K562 (cell line): Measurements from ENCODE around the gene GNGT1. TPM values are rescaled to one million over a fixed set of nuclear protein-coding genes. Genes with fewer than 3 reads are reported as not detected.

Experiments used
- ATAC-seq: fragments of 200-7000 bp; cut with Tn5 transposase; 3 replicates; pipeline ENCODE4 v1.9.1; 2020; ENCODE audit warnings: moderate library complexity
- BruUV-seq: library from RNA; stranded (reverse); fragments of 400-500 nt; replicated peaks from 2 replicates; lab custom pipeline; 2021; lab: Mats Ljungman, UMichigan
- CTCF ChIA-PET: fragments of 300-600 bp; formaldehyde crosslinking; extraction: SDS; loops from one replicate; lab custom pipeline; 2021; ENCODE audit warnings: low intra/inter-chr PET ratio; lab: Yijun Ruan, JAX
- POLR2A ChIA-PET: fragments of 300-600, 350-650 bp; sonication (Branson Sonifier 250); formaldehyde crosslinking; extraction: SDS; loops from one replicate; lab custom pipeline; 2021; ENCODE audit warnings: antibody characterized with exemption, inconsistent platforms; lab: Yijun Ruan, JAX
- DNase-seq, 4 experiments: peaks; one replicate each; pipeline versions ENCODE4 v3.0.0 to v3.0.0-alpha.2; 2011 to 2018; ENCODE audit warnings: low spot score in 3 of 4, mixed read lengths in 3 of 4; ENCODE audit errors: extremely low read depth in 1 of 4
- FAIRE-seq: peaks from 2 replicates; lab custom pipeline; 2011; peaks lifted over from hg19 to GRCh38; lab: Jason Lieb, UNC
- H2AFZ ChIP-seq: 2 replicates; pipeline ENCODE4 v1.6.0; 2011; ENCODE audit warnings: low read depth, low read length, control low read depth, inconsistent platforms
- H3K27ac ChIP-seq: fragments of 200-600 bp; 3 replicates; pipeline ENCODE4 v1.8.0; 2011; ENCODE audit warnings: low read depth, mild to moderate bottlenecking, control low read depth, inconsistent platforms, low read length, moderate library complexity, mixed read lengths; ENCODE audit errors: extremely low read depth
- H3K27me3 ChIP-seq, 2 experiments: fragments of 300-600 bp in 1 of 2; 2 replicates in 1 of 2; 3 replicates in 1 of 2; pipeline versions ENCODE4 v1.6.0 to v1.8.0; 2011; ENCODE audit warnings: inconsistent platforms in 2 of 2, low read length in 2 of 2, mild to moderate bottlenecking in 1 of 2, mixed read lengths in 1 of 2, moderate library complexity in 1 of 2; ENCODE audit not compliant: control insufficient read depth in 2 of 2, insufficient read depth in 2 of 2
- H3K36me3 ChIP-seq: fragments of 300-600 bp; 3 replicates; pipeline ENCODE4 v1.8.0; 2011; ENCODE audit warnings: mild to moderate bottlenecking, low read length, inconsistent platforms; ENCODE audit not compliant: control insufficient read depth, insufficient read depth
- H3K4me1 ChIP-seq, 2 experiments: fragments of 200-600 bp in 1 of 2; replicated peaks in 1 of 2; 2 replicates in 1 of 2; 3 replicates in 1 of 2; pipeline versions ENCODE4 v1.5.1 to v1.8.0; 2011; ENCODE audit warnings: inconsistent platforms in 2 of 2, low read length in 2 of 2, mild to moderate bottlenecking in 1 of 2, mixed read lengths in 1 of 2, moderate library complexity in 1 of 2; ENCODE audit not compliant: control insufficient read depth in 2 of 2, insufficient read depth in 2 of 2
- H3K4me2 ChIP-seq: 2 replicates; pipeline ENCODE4 v1.6.1; 2011; ENCODE audit warnings: low read length, control low read depth, inconsistent platforms, mixed read lengths; ENCODE audit not compliant: insufficient read depth
- H3K4me3 ChIP-seq: fragments of 200-600 bp; sonication (generic), shearing (Covaris generic); 2 replicates; pipeline ENCODE4 v1.5.1; 2016; ENCODE audit warnings: control low read depth, inconsistent platforms
- H3K79me2 ChIP-seq: fragments of 200-600 bp; 3 replicates; pipeline ENCODE4 v1.8.0; 2011; ENCODE audit warnings: low read length, inconsistent platforms; ENCODE audit not compliant: control insufficient read depth, insufficient read depth
- H3K9ac ChIP-seq, 2 experiments: 2 replicates each; pipeline versions ENCODE4 v1.6.0 to v1.6.1; 2011; ENCODE audit warnings: low read depth in 2 of 2, low read length in 2 of 2, control low read depth in 1 of 2, inconsistent platforms in 1 of 2, mild to moderate bottlenecking in 1 of 2, mixed read lengths in 1 of 2; ENCODE audit not compliant: insufficient read depth in 1 of 2
- H3K9me1 ChIP-seq: one replicate; pipeline ENCODE4 v1.6.0; 2011; ENCODE audit warnings: inconsistent platforms, mild to moderate bottlenecking, low read length, moderate library complexity; ENCODE audit not compliant: control insufficient read depth, insufficient read depth
- H3K9me3 ChIP-seq: replicated peaks from 2 replicates; pipeline ENCODE4 v1.5.1; 2011; ENCODE audit warnings: low read depth, low read length, inconsistent platforms; ENCODE audit not compliant: control insufficient read depth, insufficient read depth
- H4K20me1 ChIP-seq: replicated peaks from 2 replicates; pipeline ENCODE4 v1.6.1; 2011; ENCODE audit warnings: low read length, inconsistent platforms, mixed read lengths; ENCODE audit not compliant: control insufficient read depth, insufficient read depth
- ARID3A ChIP-seq: IDR thresholded peaks from 2 replicates; pipeline ENCODE4 v1.6.1; 2012; ENCODE audit warnings: low read depth, low read length, improper control_type of control experiment, borderline replicate concordance
- HNRNPH1 ChIP-seq: fragments of 200-400 bp; formaldehyde crosslinking; optimal IDR thresholded peaks from 2 replicates; pipeline ENCODE3; 2017; ENCODE audit warnings: low read depth, mild to moderate bottlenecking, low read length, moderate library complexity
- HNRNPK ChIP-seq: fragments of 200-400 bp; formaldehyde crosslinking; IDR thresholded peaks from one replicate; pipeline ENCODE4 v1.6.1; 2018; ENCODE audit warnings: mild to moderate bottlenecking, low read depth, low read length; ENCODE audit not compliant: poor library complexity, severe bottlenecking
- NFYB ChIP-seq: IDR thresholded peaks from 2 replicates; pipeline ENCODE4 v1.6.1; 2011; ENCODE audit warnings: mild to moderate bottlenecking, moderate library complexity; ENCODE audit not compliant: insufficient read length; ENCODE audit errors: extremely low read depth
- SIX5 ChIP-seq, 2 experiments: IDR thresholded peaks; 2 replicates each; pipeline ENCODE4 v1.6.1; 2011; ENCODE audit warnings: low read length in 2 of 2, borderline replicate concordance in 1 of 2, low read depth in 1 of 2, mild to moderate bottlenecking in 1 of 2, moderate library complexity in 1 of 2; ENCODE audit not compliant: insufficient read depth in 1 of 2
- THRB ChIP-seq: fragments of 450-650 bp; formaldehyde crosslinking; conservative IDR thresholded peaks from 2 replicates; pipeline ENCODE4 v1.4.0; 2022; ENCODE audit warnings: mild to moderate bottlenecking, missing genetic modification characterization
- WGBS: fragments of 100-300 bp; shearing (Covaris generic); methylation state at CpG from one replicate; pipeline ENCODE4 v1.1.6; 2016; ENCODE audit warnings: low coverage, mixed read lengths; ENCODE audit not compliant: insufficient coverage; ENCODE audit errors: missing lambda C conversion rate; 5-methylcytosine and 5-hydroxymethylcytosine counted together
- in situ Hi-C: fragments of 300-500 bp; cut with MboI; formaldehyde crosslinking; loops from 4 replicates; pipeline ENCODE4 v1.15.0; 2018; ENCODE audit warnings: inconsistent platforms, mixed read lengths
- intact Hi-C: fragments of 100-400 bp; cut with micrococcal nuclease; formaldehyde crosslinking; loops from 2 replicates; pipeline ENCODE4 v1.14.2; 2022
- polyA plus RNA-seq, 8 experiments: library from polyadenylated mRNA; depleted of rRNA in 4 of 8; stranded (reverse) in 5 of 8; unstranded in 3 of 8; fragments of >200 nt; fragmentation: Nextera tagmentation in 2 of 8; fragmentation: Illumina TruSeq in 1 of 8; extraction: Ambion mirVana in 2 of 8; extraction: Trizol in 1 of 8; gene quantifications; 2 replicates each; pipeline versions ENCODE4 v1.2.1 to v1.2.3, GENCODE V29; 2011 to 2014; ENCODE audit warnings: inconsistent platforms in 1 of 8, missing spikeins in 1 of 8
- total RNA-seq, 7 experiments: library from RNA; depleted of rRNA in 6 of 7; stranded (reverse); fragments of >200 nt in 6 of 7; fragmentation: Illumina TruSeq in 2 of 7; extraction: Trizol in 2 of 7; gene quantifications; 2 replicates each; pipeline versions ENCODE4 v1.2.1 to v1.2.3, GENCODE V29; 2011 to 2021; ENCODE audit warnings: low replicate concordance in 1 of 7
- TF ChIP-seq, protein P1 (sequence below): fragments of 250-450 bp; sonication (Bioruptor Pico); IDR thresholded peaks from 2 replicates; pipeline ENCODE4 v1.4.0; 2020; ENCODE audit warnings: mild to moderate bottlenecking, moderate library complexity
- TF ChIP-seq, protein P2 (sequence below): fragments of 250-450 bp; sonication (Bioruptor Pico); IDR thresholded peaks from 2 replicates; pipeline ENCODE4 v1.5.0; 2022; ENCODE audit warnings: mild to moderate bottlenecking

Gene GNGT1
- total and polyA plus RNA-seq, 9 of the 15 experiments (the other 6 are each of a cell fraction or from before 2014, with no cell fraction given) = 0.04 to 0.83 (median 0.51) TPM; not detected in 2

DNA sequence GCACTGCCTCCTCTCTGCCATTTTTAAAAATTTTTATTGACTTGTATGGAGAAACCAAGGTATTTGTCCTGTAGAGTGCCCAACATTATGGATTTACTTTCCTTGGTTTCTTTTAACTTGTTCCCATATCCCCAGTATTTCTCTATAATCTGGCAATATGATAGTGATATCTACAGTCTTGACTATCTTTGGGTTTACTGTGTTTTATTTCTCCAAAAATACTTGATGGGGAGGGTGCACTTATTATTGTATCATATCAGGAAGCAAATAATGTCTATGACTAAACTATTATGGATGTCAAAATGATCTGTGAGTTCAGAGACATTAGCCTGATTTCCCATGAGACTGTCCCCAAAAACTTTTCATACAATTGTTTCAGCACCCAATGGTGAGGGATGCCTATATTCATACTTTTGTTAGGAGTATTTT is 22.4 kb upstream of the GNGT1 start:
- TF ChIP-seq, protein P1, sequence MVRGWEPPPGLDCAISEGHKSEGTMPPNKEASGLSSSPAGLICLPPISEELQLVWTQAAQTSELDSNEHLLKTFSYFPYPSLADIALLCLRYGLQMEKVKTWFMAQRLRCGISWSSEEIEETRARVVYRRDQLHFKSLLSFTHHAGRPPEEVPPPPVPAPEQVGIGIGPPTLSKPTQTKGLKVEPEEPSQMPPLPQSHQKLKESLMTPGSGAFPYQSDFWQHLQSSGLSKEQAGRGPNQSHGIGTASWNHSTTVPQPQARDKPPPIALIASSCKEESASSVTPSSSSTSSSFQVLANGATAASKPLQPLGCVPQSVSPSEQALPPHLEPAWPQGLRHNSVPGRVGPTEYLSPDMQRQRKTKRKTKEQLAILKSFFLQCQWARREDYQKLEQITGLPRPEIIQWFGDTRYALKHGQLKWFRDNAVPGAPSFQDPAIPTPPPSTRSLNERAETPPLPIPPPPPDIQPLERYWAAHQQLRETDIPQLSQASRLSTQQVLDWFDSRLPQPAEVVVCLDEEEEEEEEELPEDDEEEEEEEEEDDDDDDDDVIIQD (CRISPR knock-in tag) = no peak
- TF ChIP-seq HNRNPK (no peak), HNRNPH1 (no peak)
- TF ChIP-seq, all 486 proteins: peak for 0
- no peaks in the 10 kb centered on the region for H3K36me3 ChIP-seq
- no peak overlapping the region for H3K27ac ChIP-seq
- BruUV-seq = no TSS peak
- no peaks in the 10 kb centered on the region for H3K4me1 ChIP-seq
- ChIA-PET CTCF (no interaction called here), POLR2A (no interaction called here)
- H3K9me1 ChIP-seq = no peaks in the 10 kb centered on the region
- no peak overlapping the region for H2AFZ ChIP-seq
- no peak for ATAC-seq
- H3K4me3 ChIP-seq = no peak overlapping the region
- no peaks in the 10 kb centered on the region for H3K79me2 ChIP-seq
- intact Hi-C loops (no loop called here), in situ Hi-C loops (no loop called here)
- H3K4me2 ChIP-seq = no peak overlapping the region
- peaks cover 0 to 3% of the 10 kb centered on the region in 2 experiments; a peak in 2 of 5 replicates for H3K27me3 ChIP-seq
- no peak overlapping the region for H3K9ac ChIP-seq
- H3K9me3 ChIP-seq = no peaks in the 10 kb centered on the region
- H4K20me1 ChIP-seq = no peaks in the 10 kb centered on the region
- no peak for DNase-seq
- no peak for FAIRE-seq

- no peaks in the 10 kb centered on the region for H3K79me2 ChIP-seq
- no peaks in the 10 kb centered on the region for H3K9me3 ChIP-seq
- no peaks in the 10 kb centered on the region for H3K9me1 ChIP-seq
- no TSS peak for BruUV-seq
- H3K4me1 ChIP-seq = no peaks in the 10 kb centered on the region
- no peak overlapping the region for H3K4me2 ChIP-seq
- DNase-seq (no peak), FAIRE-seq (no peak), ATAC-seq (no peak)
- H3K4me3 ChIP-seq = no peak overlapping the region
- in situ Hi-C loops (no loop called here), intact Hi-C loops (no loop called here)
- no peak overlapping the region for H2AFZ ChIP-seq
- H3K27ac ChIP-seq = no peak overlapping the region
- ChIA-PET POLR2A (no interaction called here), CTCF (no interaction called here)
- WGBS = 4% methylated on average over 1 of the region's 1 CpG
- H3K27me3 ChIP-seq = peaks cover 0 to 7% of the 10 kb centered on the region in 2 experiments; a peak in 2 of 5 replicates
- no peaks in the 10 kb centered on the region for H4K20me1 ChIP-seq
- H3K9ac ChIP-seq = no peak overlapping the region
- H3K36me3 ChIP-seq = no peaks in the 10 kb centered on the region
- TF ChIP-seq ARID3A = no peak
- no peak for TF ChIP-seq SIX5 (IDR thresholded peaks at IDR 0.05; ENCODE audit: borderline replicate concordance in 1 of 2, insufficient read depth in 1 of 2, low read depth in 1 of 2, low read length in 2 of 2)
- TF ChIP-seq, protein P2, sequence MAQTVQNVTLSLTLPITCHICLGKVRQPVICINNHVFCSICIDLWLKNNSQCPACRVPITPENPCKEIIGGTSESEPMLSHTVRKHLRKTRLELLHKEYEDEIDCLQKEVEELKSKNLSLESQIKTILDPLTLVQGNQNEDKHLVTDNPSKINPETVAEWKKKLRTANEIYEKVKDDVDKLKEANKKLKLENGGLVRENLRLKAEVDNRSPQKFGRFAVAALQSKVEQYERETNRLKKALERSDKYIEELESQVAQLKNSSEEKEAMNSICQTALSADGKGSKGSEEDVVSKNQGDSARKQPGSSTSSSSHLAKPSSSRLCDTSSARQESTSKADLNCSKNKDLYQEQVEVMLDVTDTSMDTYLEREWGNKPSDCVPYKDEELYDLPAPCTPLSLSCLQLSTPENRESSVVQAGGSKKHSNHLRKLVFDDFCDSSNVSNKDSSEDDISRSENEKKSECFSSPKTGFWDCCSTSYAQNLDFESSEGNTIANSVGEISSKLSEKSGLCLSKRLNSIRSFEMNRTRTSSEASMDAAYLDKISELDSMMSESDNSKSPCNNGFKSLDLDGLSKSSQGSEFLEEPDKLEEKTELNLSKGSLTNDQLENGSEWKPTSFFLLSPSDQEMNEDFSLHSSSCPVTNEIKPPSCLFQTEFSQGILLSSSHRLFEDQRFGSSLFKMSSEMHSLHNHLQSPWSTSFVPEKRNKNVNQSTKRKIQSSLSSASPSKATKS (CRISPR knock-in tag) = no peak
- no peak for TF ChIP-seq NFYB
- TF ChIP-seq THRB = no peak
These were observed 21.8 kb upstream of the GNGT1 start for GRCh38 chr7:93884541-93884940.
